Activated effector memory CD4-positive, alpha-beta T cell treated with anti-CD3 and anti-CD28 coated beads, Interleukin-2, amount 50 U/mL, for 16 hours (primary cell): Measurements from ENCODE around the gene EPC2.
"Not testable (repeated sequence)": the region's sequence is repeated elsewhere in the genome, so short reads cannot be mapped to it uniquely, and the experiment has no call there.

Experiments
- DNase-seq: peaks from one replicate; pipeline ENCODE4 v3.0.0-alpha.2; 2020

EPC2 gene

GRCh38 chr2:148642891-148643416 is 1.6 kb upstream of the EPC2 start:
- DNase-seq, result no peak

GRCh38 chr2:148643421-148643820 is 1.1 kb upstream of the EPC2 start:
- no peak for DNase-seq

GRCh38 chr2:148644883-148645538 is 460 bp downstream of the EPC2 start:
- DNase-seq, result peak; percentile 98

- DNase-seq, result peak; percentile 83
Observed at GRCh38 chr2:148645539-148646230, 1.1 kb downstream of the EPC2 start.

GRCh38 chr2:148646231-148646559 is 1.6 kb downstream of the EPC2 start:
- no peak for DNase-seq

GRCh38 chr2:148647711-148648110 is 3.2 kb downstream of the EPC2 start:
- DNase-seq, result not testable (repeated sequence)

GRCh38 chr2:148649936-148650335 is 5.4 kb downstream of the EPC2 start:
- no peak for DNase-seq

- no peak for DNase-seq
Observed at GRCh38 chr2:148650881-148651280, 6.3 kb downstream of the EPC2 start.

- no peak for DNase-seq
Observed at GRCh38 chr2:148651972-148652371, 7.4 kb downstream of the EPC2 start.

GRCh38 chr2:148653437-148653836 is 8.9 kb downstream of the EPC2 start:
- no peak for DNase-seq

- no peak for DNase-seq
Observed at GRCh38 chr2:148654435-148654834, 9.9 kb downstream of the EPC2 start.

- no peak for DNase-seq
Observed at GRCh38 chr2:148656516-148656915, 12.0 kb downstream of the EPC2 start.

- DNase-seq, result no peak
Observed at GRCh38 chr2:148658807-148659722, 14.5 kb downstream of the EPC2 start.

- no peak for DNase-seq
Observed at GRCh38 chr2:148660999-148661398, 16.4 kb downstream of the EPC2 start.

- not testable (repeated sequence) for DNase-seq
Observed at GRCh38 chr2:148662332-148662731, 17.8 kb downstream of the EPC2 start.

- DNase-seq, result no peak
Observed at GRCh38 chr2:148664229-148664628, 19.7 kb downstream of the EPC2 start.

GRCh38 chr2:148666555-148666954 is 22.0 kb downstream of the EPC2 start:
- DNase-seq, result no peak

GRCh38 chr2:148667113-148667836 is 22.7 kb downstream of the EPC2 start:
- DNase-seq, result no peak

- no peak for DNase-seq
Observed at GRCh38 chr2:148670773-148671172, 26.2 kb downstream of the EPC2 start.

GRCh38 chr2:148674063-148675020 is 29.8 kb downstream of the EPC2 start:
- no peak for DNase-seq

GRCh38 chr2:148675708-148676107 is 31.2 kb downstream of the EPC2 start:
- DNase-seq, result no peak
